GM12873 (cell line): ENCODE data around the gene TLE4.

ENCODE experiments used
- CTCF ChIP-seq: IDR thresholded peaks from 2 replicates; pipeline ENCODE4 v1.5.1; 2012; ENCODE audit warnings: low read depth, mild to moderate bottlenecking, moderate library complexity, low read length, control low read depth; ENCODE audit not compliant: insufficient read depth; ENCODE audit errors: missing control alignments

TLE4 gene

GRCh38 chr9:79719989-79720388 lies 148.2 kb downstream of the TLE4 start:
- no peak for TF ChIP-seq CTCF

GRCh38 chr9:79731171-79731890 lies 159.6 kb downstream of the TLE4 start:
- no peak for TF ChIP-seq CTCF

- TF ChIP-seq CTCF: no peak
Measured at GRCh38 chr9:79735023-79735779, 163.4 kb downstream of the TLE4 start.

GRCh38 chr9:79736051-79736450 lies 164.3 kb downstream of the TLE4 start:
- no peak for TF ChIP-seq CTCF

GRCh38 chr9:79741381-79741780 lies 169.6 kb downstream of the TLE4 start:
- no peak for TF ChIP-seq CTCF

- TF ChIP-seq CTCF: no peak
Measured at GRCh38 chr9:79742110-79742721, 170.5 kb downstream of the TLE4 start.

GRCh38 chr9:79744521-79744920 lies 172.8 kb downstream of the TLE4 start:
- TF ChIP-seq CTCF: no peak
